ENCODE results near the gene MS4A8.
"Not testable (repeated sequence)": the region's sequence is repeated elsewhere in the genome, so short reads cannot be mapped to it uniquely, and the experiment has no call there.

The MS4A8 gene

DNA sequence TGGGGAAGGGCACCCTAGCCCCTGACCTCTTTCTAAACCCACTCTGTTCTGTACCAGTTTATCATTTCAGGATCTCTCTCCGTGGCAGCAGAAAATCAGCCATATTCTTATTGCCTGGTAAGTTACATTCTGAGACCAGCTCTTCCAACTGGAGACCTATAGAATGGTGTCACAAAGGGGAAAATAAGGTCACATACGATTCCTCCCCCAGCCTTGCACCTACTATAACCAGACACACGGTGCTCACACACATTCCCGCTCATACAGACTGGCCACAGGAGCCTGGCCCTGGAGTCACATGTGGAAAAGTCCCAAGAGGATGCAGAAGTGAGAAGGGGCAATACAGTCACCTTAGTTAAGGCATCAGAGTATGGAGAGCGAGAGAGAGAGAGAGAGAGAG is 7.5 kb downstream of the MS4A8 start:
- H3K27ac ChIP-seq: no peak overlapping the region
- POLR2A ChIA-PET (ENCODE audit: low non-redundant PET): interaction anchor here (0.7 kb wide), 1 partner anchor 941 kb away, joined by 4 read pairs; no protein-coding TSS in a partner anchor
- TF ChIP-seq, protein P1, sequence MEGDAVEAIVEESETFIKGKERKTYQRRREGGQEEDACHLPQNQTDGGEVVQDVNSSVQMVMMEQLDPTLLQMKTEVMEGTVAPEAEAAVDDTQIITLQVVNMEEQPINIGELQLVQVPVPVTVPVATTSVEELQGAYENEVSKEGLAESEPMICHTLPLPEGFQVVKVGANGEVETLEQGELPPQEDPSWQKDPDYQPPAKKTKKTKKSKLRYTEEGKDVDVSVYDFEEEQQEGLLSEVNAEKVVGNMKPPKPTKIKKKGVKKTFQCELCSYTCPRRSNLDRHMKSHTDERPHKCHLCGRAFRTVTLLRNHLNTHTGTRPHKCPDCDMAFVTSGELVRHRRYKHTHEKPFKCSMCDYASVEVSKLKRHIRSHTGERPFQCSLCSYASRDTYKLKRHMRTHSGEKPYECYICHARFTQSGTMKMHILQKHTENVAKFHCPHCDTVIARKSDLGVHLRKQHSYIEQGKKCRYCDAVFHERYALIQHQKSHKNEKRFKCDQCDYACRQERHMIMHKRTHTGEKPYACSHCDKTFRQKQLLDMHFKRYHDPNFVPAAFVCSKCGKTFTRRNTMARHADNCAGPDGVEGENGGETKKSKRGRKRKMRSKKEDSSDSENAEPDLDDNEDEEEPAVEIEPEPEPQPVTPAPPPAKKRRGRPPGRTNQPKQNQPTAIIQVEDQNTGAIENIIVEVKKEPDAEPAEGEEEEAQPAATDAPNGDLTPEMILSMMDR (conservative IDR thresholded peaks at IDR 0.05; ENCODE audit: low read depth): no peak
- CTCF ChIA-PET: interaction anchor here (0.9 kb wide), 1 partner anchor 68 kb away, joined by 7 read pairs; no protein-coding TSS in a partner anchor
- DNase-seq (ENCODE audit: low spot score): no peak

DNA sequence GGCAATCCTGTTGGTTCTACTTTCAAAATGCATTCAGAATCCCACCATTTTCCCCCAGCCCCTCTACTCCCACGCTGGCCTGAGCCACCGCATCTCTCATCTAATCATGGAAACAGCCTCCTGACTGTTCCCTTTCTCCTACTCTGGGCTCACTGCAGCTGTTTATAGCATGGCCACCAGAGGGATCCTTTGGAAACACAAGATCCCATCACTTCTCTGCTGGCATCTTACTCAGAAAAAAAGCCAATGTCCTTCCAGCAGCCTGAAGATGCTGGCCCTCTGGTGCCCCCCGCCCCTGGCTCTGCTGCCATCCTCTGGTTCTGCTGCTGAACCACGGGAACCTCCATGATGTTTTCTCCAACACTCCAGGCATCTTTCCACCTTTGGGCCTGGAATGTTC is 11.1 kb downstream of the MS4A8 start:
- H3K27ac ChIP-seq: no peak overlapping the region
- ChIA-PET CTCF (no interaction called here), POLR2A (ENCODE audit: low non-redundant PET) (no interaction called here)
- DNase-seq (ENCODE audit: low spot score): no peak
- TF ChIP-seq, protein P1 (conservative IDR thresholded peaks at IDR 0.05; ENCODE audit: low read depth): no peak

DNA sequence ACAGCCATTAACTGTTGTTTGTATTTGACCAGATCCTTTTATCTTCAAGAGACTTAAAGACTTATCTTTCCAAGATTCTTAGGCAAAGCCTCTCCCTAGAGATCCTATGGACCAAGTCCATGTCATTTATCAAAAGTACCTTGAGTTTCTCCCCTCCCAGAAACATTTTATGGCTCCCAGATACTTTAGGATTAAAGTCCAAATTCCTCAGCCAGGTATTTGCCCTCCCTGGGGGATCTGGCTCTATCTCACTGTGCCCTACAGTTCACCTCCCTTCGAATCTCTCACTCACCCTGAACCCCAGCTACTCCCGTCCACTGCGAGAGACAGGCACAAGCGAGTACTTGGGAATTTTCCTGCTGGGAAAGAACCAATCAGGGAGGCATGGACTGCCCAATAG is 11.9 kb downstream of the MS4A8 start:
- TF ChIP-seq, protein P1 (conservative IDR thresholded peaks at IDR 0.05; ENCODE audit: low read depth): no peak
- DNase-seq (ENCODE audit: low spot score): no peak
- H3K27ac ChIP-seq: no peak overlapping the region
- POLR2A ChIA-PET (ENCODE audit: low non-redundant PET): no interaction called here
- CTCF ChIA-PET: interaction anchor here (0.6 kb wide), 1 partner anchor 417 kb away, joined by 4 read pairs; no protein-coding TSS in a partner anchor

DNA sequence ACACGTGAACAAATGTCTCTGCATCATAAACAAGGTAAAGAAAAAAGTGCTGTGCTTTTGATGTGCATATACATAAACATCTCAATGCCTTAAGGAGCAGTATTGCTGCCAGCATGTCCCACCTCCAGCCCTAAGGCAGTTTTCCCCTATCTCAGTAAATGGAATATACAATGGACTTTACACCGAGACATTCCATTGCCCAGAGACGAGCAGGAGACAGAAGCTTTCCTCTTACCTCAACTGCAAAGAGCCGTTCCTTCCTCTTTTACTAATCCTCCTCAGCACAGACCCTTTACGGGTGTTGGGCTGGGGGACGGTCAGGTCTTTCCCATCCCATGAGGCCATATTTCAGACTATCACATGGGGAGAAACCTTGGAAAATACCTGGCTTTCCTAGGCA is 14.0 kb downstream of the MS4A8 start:
- H3K27ac ChIP-seq; POLR2A ChIA-PET (ENCODE audit: low non-redundant PET); CTCF ChIA-PET; DNase-seq (ENCODE audit: low spot score): not testable (repeated sequence)

DNA sequence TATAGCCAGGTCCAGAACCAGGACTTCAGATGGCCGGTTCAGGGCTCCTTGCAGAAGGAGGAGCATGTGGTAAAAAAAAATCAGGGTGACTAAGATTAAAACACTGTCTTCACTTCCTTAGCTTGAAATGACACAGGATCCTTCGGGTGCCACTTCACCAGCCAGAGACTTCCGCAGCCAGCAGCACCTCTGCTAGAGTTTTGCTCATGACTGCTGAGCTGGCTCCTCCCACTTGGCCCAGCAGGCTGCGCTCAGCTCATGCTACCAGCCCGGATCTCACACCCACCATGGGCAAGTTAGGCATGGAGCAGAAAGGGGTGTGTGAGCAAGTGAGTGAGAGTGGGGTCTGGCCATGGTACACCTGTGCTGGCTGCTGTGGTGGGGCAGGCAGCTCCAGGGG is 18.5 kb downstream of the MS4A8 start:
- DNase-seq (ENCODE audit: low spot score): no peak
- ChIA-PET POLR2A (ENCODE audit: low non-redundant PET) (no interaction called here), CTCF (no interaction called here)
- TF ChIP-seq, protein P1 (conservative IDR thresholded peaks at IDR 0.05; ENCODE audit: low read depth): no peak
- H3K27ac ChIP-seq: no peak overlapping the region

DNA sequence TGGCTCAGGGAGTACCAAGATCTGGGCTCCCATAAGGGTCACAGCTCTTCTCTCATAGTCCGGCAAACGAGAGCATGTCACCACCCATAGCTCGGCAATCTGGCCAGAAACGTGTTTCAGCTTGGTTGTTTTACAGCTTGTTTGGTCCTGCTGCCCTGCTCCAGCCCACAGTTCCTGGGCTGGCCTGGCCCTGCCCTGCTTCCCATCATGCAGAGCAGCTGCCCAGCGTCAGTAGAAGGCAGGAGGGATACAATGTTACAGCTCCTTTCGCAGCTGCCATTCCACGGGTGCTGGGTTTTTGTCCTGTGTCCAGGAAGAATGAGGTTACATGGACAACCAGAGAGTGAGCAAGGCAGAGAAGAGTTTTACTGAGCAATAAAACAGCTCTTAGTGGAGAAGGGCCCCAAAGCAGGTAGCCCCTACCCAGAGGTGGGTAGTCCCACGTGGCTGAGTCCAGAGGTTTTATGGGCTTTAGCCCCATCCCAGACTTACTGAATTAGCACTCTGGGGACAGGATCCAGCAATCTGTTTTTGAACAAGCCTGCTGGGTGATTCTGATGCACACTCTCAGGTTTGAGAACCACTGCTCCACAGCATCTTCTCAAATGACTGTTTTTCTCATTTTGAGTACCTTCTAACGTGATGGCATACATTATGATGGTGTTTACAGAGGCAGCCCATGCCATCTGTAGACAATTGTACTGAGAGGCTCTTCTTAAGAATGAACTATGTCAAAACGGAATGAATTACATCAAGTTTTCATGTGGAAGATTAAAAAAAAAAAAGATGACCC is 19.3 kb downstream of the MS4A8 start:
- POLR2A ChIA-PET (ENCODE audit: low non-redundant PET): no interaction called here
- TF ChIP-seq, protein P1 (conservative IDR thresholded peaks at IDR 0.05; ENCODE audit: low read depth): no peak
- CTCF ChIA-PET: no interaction called here

DNA sequence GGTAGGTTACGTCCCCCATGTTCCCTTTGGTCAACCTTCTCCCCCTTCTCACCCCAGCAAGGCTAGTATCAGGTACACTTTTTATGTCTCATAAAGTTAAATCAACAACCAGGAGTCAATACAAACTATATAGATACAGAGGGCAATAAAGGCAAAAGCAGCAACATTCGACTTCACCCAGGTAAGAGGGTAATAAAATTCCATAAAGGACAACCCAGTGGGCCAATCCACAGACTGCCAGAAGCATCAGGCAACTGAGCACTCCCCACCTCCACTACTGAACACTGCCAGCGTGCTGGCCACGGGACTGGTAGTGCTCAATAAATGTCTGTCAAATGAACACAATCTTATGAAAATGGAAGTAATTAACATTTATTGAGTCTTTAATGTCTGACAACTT is 20.0 kb downstream of the MS4A8 start:
- POLR2A ChIA-PET (ENCODE audit: low non-redundant PET): no interaction called here
- TF ChIP-seq, protein P1 (conservative IDR thresholded peaks at IDR 0.05; ENCODE audit: low read depth): no peak

More for the DNA sequence above, 19.3 kb downstream of the MS4A8 start:
- no peak for DNase-seq (ENCODE audit: low spot score)
- no peak overlapping the region for H3K27ac ChIP-seq

More for the DNA sequence above, 20.0 kb downstream of the MS4A8 start:
- no peak for DNase-seq (ENCODE audit: low spot score)
- H3K27ac ChIP-seq: no peak overlapping the region
- CTCF ChIA-PET: no interaction called here

Data from RWPE1 (cell line).